T-helper 2 cell treated with Interferon-gamma antibody and Interleukin-4, amounts not matched to agents 5 μg/mL and 100 μg/mL, for 36 hours (primary cell): ENCODE measurements around the gene ZFHX3.

Experiments
- DNase-seq: peaks from one replicate; pipeline ENCODE4 v3.0.0; 2021; ENCODE audit warnings: low spot score
- H3K27ac Mint-ChIP-seq: one replicate; pipeline ENCODE4 v1.8.0; 2021; ENCODE audit warnings: mild to moderate bottlenecking, mixed read lengths
- H3K27me3 Mint-ChIP-seq: one replicate; pipeline ENCODE4 v1.8.0; 2021; ENCODE audit warnings: low read depth, mixed read lengths
- H3K36me3 Mint-ChIP-seq: one replicate; pipeline ENCODE4 v1.8.0; 2021; ENCODE audit warnings: low read depth, mixed read lengths
- H3K4me1 Mint-ChIP-seq: one replicate; pipeline ENCODE4 v1.8.0; 2021; ENCODE audit warnings: low read depth, mixed read lengths
- H3K4me3 Mint-ChIP-seq: one replicate; pipeline ENCODE4 v1.8.0; 2022; ENCODE audit warnings: mild to moderate bottlenecking, moderate library complexity, mixed read lengths
- H3K9me3 Mint-ChIP-seq: one replicate; pipeline ENCODE4 v1.8.0; 2021; ENCODE audit warnings: mixed read lengths

ZFHX3 gene

DNA sequence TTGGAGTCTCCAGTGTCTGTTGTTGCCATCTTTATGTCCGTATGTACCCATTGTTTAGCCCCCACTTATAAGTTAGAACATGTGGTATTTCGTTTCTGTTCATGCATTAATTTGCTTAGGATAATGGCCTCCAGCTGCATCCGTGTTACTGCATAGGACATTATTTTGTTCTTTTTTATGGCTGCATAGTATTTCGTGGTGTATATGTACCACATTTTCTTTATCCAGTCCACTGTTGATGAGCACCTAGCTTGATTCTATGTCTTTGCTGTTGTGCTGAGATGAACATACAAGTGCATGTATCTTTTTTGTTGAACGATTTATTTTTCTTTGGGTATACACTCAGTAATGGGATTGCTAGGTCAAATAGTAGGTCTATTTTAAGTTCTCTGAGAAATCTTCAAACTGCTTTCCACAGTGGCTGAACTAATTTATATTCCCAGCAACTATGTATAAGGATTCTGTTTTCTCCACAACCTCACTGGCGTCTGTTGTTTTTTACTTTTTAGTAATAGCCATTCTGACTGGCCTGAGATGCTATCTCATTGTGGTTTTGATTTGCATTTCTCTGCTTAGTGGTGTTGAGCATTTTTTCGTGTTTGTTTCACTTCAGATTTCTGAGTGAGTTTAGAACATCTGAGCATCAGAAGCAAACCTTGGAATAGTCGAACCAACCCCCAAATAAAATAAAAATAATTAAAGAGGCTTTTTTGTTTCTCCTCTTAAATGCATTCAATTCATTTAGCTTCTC lies 304.7 kb downstream of the ZFHX3 start:
- Mint-ChIP-seq H3K4me3 (no peak overlapping the region), H3K27ac (no peak overlapping the region), H3K36me3 (no peaks in the 10 kb centered on the region), H3K9me3 (no peaks in the 10 kb centered on the region), H3K27me3 (no peaks in the 10 kb centered on the region), H3K4me1 (peaks cover 3% of the 10 kb centered on the region)
- DNase-seq: no peak

DNA sequence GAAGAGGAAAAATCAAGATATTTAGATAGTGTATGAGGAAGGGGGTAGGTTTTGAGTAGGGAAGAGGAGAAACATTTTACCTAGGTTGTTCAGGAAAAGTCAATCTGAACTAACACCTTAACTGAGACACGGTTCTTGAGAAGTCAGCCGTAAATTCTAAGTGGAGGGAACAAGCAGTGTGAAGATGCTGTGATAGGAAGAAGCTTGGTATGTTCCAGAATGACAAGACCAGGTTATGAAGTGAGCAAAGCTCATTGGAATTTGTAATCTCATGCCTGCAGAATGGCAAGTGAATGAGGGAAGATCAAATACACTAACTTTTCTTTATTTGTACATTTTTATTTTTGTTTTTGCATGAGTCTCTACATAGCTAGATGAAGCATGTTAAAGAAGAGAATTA lies 307.6 kb downstream of the ZFHX3 start:
- H3K4me3 Mint-ChIP-seq: no peak overlapping the region
- H3K4me1 Mint-ChIP-seq: peaks cover 3% of the 10 kb centered on the region
- H3K36me3 Mint-ChIP-seq: no peaks in the 10 kb centered on the region
- H3K27ac Mint-ChIP-seq: no peak overlapping the region
- no peaks in the 10 kb centered on the region for H3K9me3 Mint-ChIP-seq
- no peaks in the 10 kb centered on the region for H3K27me3 Mint-ChIP-seq
- DNase-seq: no peak

DNA sequence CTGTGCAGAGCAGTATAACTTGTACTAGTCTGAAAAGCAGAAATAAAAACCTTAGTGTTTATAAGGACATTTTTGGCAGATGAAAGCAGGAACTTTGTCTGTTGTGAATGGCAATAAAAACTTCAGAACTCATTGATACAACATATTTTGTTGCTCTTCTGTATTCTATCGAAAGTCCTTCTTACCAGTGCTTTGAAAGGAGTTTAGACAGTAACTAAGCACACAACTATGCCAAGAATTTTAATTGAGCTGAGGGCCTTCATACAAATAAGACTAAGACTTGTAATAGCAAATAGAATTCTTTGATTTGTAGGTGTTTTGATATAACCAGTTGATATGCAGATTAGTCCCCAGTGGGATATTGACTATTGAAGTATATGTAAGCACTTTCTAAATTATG lies 308.4 kb downstream of the ZFHX3 start:
- Mint-ChIP-seq H3K9me3 (no peaks in the 10 kb centered on the region), H3K27me3 (no peaks in the 10 kb centered on the region), H3K4me1 (peaks cover 3% of the 10 kb centered on the region), H3K36me3 (no peaks in the 10 kb centered on the region), H3K27ac (no peak overlapping the region), H3K4me3 (no peak overlapping the region)
- DNase-seq: no peak

- Mint-ChIP-seq H3K4me3 (no peak overlapping the region), H3K27me3 (peaks cover 2% of the 10 kb centered on the region), H3K9me3 (no peaks in the 10 kb centered on the region), H3K36me3 (no peaks in the 10 kb centered on the region), H3K27ac (no peak overlapping the region), H3K4me1 (no peaks in the 10 kb centered on the region)
- no peak for DNase-seq
These were observed 311.9 kb downstream of the ZFHX3 start for GRCh38 chr16:72736074-72736473.
